B cell (primary cell): Measurements from ENCODE around the gene ASPHD2. TPM values are rescaled to one million over a fixed set of nuclear protein-coding genes. Genes with fewer than 3 reads are reported as not detected.

Experiments
- ATAC-seq: fragments of 200-7000 bp; cut with Tn5 transposase; one replicate; pipeline ENCODE4 v1.10.0; 2021; ENCODE audit warnings: low read depth, mild to moderate bottlenecking, moderate number of reproducible peaks, moderate library complexity
- CTCF ChIA-PET: fragments of 350-600 bp; sonication (Branson Sonifier 250); formaldehyde crosslinking; loops from one replicate; lab custom pipeline; 2021; ENCODE audit warnings: antibody characterized with exemption, inconsistent platforms; lab: Charles Lee
- POLR2A ChIA-PET: fragments of 350-600 bp; sonication (Branson Sonifier 250); formaldehyde crosslinking; loops from one replicate; lab custom pipeline; 2021; ENCODE audit warnings: antibody characterized with exemption; lab: Charles Lee
- DNase-seq: peaks from one replicate; pipeline ENCODE4 v3.0.0; 2013
- H2AFZ ChIP-seq: 2 replicates; pipeline ENCODE4 v1.6.1; 2012; ENCODE audit warnings: mild to moderate bottlenecking, low read depth, low read length; ENCODE audit not compliant: insufficient read depth, poor library complexity, severe bottlenecking
- H3K27ac ChIP-seq, 2 donors: 1 replicate in 1 of 2; 2 replicates in 1 of 2; pipeline ENCODE4 v1.5.1; 2012 to 2013; ENCODE audit warnings: low read length in 2 of 2, mild to moderate bottlenecking in 2 of 2, moderate library complexity in 1 of 2
- H3K27me3 ChIP-seq, 4 experiments: fragments of 200-600 bp in 1 of 4; sonication (generic) in 1 of 4; replicated peaks in 1 of 4; 1 replicate in 2 of 4; 2 replicates in 2 of 4; pipeline versions ENCODE4 v1.6.1 to v1.7.0; 2013 to 2016; ENCODE audit warnings: low read length in 3 of 4, mild to moderate bottlenecking in 2 of 4, mixed read lengths in 1 of 4, moderate library complexity in 1 of 4; ENCODE audit not compliant: insufficient read depth in 4 of 4, control insufficient read depth in 3 of 4; ENCODE audit errors: control extremely low read depth in 1 of 4
- H3K36me3 ChIP-seq, 2 experiments: replicated peaks in 1 of 2; 1 replicate in 1 of 2; 2 replicates in 1 of 2; pipeline versions ENCODE4 v1.6.1 to v1.7.1; 2013; ENCODE audit warnings: low read length in 1 of 2; ENCODE audit not compliant: insufficient read depth in 2 of 2, control insufficient read depth in 1 of 2; ENCODE audit errors: control extremely low read depth in 1 of 2, extremely low read depth in 1 of 2
- H3K4me1 ChIP-seq, 2 donors: fragments of 200-600 bp in 1 of 2; sonication (generic) in 1 of 2; 1 replicate in 1 of 2; 2 replicates in 1 of 2; pipeline versions ENCODE4 v1.5.1 to v1.6.1; 2013 to 2017; ENCODE audit warnings: low read length in 2 of 2; ENCODE audit not compliant: control insufficient read depth in 2 of 2, insufficient read depth in 2 of 2
- H3K4me2 ChIP-seq: replicated peaks from 2 replicates; pipeline ENCODE3; 2012; ENCODE audit warnings: mild to moderate bottlenecking, low read depth, low read length; ENCODE audit not compliant: poor library complexity, severe bottlenecking
- H3K4me3 ChIP-seq, 5 experiments: fragments of 200-600 bp in 1 of 5; sonication (generic) in 1 of 5; 1 replicate in 3 of 5; 2 replicates in 2 of 5; pipeline versions ENCODE4 v1.5.1 to v1.7.0; 2011 to 2016; ENCODE audit warnings: low read length in 4 of 5, mild to moderate bottlenecking in 4 of 5, low read depth in 2 of 5, control low read depth in 1 of 5, moderate library complexity in 1 of 5; ENCODE audit not compliant: insufficient read depth in 1 of 5; ENCODE audit errors: control extremely low read depth in 1 of 5, extremely low read depth in 1 of 5
- H3K79me2 ChIP-seq: fragments of 200-600 bp; sonication (generic); one replicate; pipeline ENCODE4 v1.6.0; 2016; ENCODE audit warnings: low read length; ENCODE audit not compliant: control insufficient read depth, insufficient read depth
- H3K9ac ChIP-seq: fragments of 200-600 bp; sonication (generic); 2 replicates; pipeline ENCODE4 v1.6.1; 2017; ENCODE audit warnings: mild to moderate bottlenecking, low read length, moderate library complexity
- H3K9me3 ChIP-seq, 3 donors: one replicate each; pipeline versions ENCODE4 v1.6.1 to v1.7.1; 2013; ENCODE audit warnings: low read length in 2 of 3; ENCODE audit not compliant: control insufficient read depth in 2 of 3, insufficient read depth in 1 of 3; ENCODE audit errors: control extremely low read depth in 1 of 3
- H4K20me1 ChIP-seq: 2 replicates; pipeline ENCODE4 v1.6.0; 2012; ENCODE audit warnings: mild to moderate bottlenecking, low read length; ENCODE audit not compliant: insufficient read depth, control insufficient read depth, poor library complexity, severe bottlenecking
- H3K27ac Mint-ChIP-seq: one replicate; pipeline ENCODE4 v1.8.0; 2021; ENCODE audit warnings: mixed read lengths
- H3K27me3 Mint-ChIP-seq: one replicate; pipeline ENCODE4 v1.8.0; 2021; ENCODE audit warnings: mixed read lengths
- H3K4me1 Mint-ChIP-seq: one replicate; pipeline ENCODE4 v1.8.0; 2021; ENCODE audit warnings: mixed read lengths
- H3K4me3 Mint-ChIP-seq: one replicate; pipeline ENCODE4 v1.8.0; 2021; ENCODE audit warnings: mixed read lengths
- H3K9me3 Mint-ChIP-seq: one replicate; pipeline ENCODE4 v1.8.0; 2022; ENCODE audit warnings: mixed read lengths; ENCODE audit not compliant: insufficient read depth
- CTCF ChIP-seq: fragments of 200-600 bp; IDR thresholded peaks from one replicate; pipeline ENCODE4 v1.8.0; 2022; ENCODE audit warnings: antibody characterized with exemption, mild to moderate bottlenecking
- EZH2 ChIP-seq: IDR thresholded peaks from 2 replicates; pipeline ENCODE4 v1.6.1; 2012; ENCODE audit warnings: borderline replicate concordance, low read depth, mild to moderate bottlenecking, moderate library complexity, low read length; ENCODE audit not compliant: insufficient read depth, poor library complexity, severe bottlenecking
- WGBS: methylation state at CpG from one replicate; pipeline ENCODE4 v1.1.5; 2013; ENCODE audit warnings: missing lambda C conversion rate; ENCODE audit not compliant: insufficient coverage; 5-methylcytosine and 5-hydroxymethylcytosine counted together
- intact Hi-C: fragments of 100-400 bp; cut with micrococcal nuclease; formaldehyde crosslinking; loops from one replicate; pipeline ENCODE4 v1.10.0; 2022
- polyA plus RNA-seq: library from polyadenylated mRNA; depleted of rRNA; stranded (reverse); fragments of >200 nt; gene quantifications from 2 replicates; pipeline ENCODE4 v1.2.3, GENCODE V29; 2012
- total RNA-seq, 2 donors: library from RNA; stranded (reverse); fragments of 120-200 nt in 1 of 2; gene quantifications; 1 replicate in 1 of 2; 2 replicates in 1 of 2; pipeline versions ENCODE4 v1.2.3 to v1.2.4, GENCODE V29; 2013 to 2022

ASPHD2 gene
- total and polyA plus RNA-seq, 2 donors (not counting 1 experiment from before 2014, with no cell fraction given) = 5.7 to 7.3 TPM

GRCh38 chr22:26470807-26471206 lies 41.7 kb downstream of the ASPHD2 start:
- Mint-ChIP-seq H3K4me1 (no peaks in the 10 kb centered on the region), H3K27ac (no peak overlapping the region), H3K27me3 (no peaks in the 10 kb centered on the region), H3K4me3 (no peak overlapping the region), H3K9me3 (no peaks in the 10 kb centered on the region)
- H3K9me3 ChIP-seq = no peaks in the 10 kb centered on the region
- no peak overlapping the region for H2AFZ ChIP-seq
- H3K79me2 ChIP-seq = peaks cover 38% of the 10 kb centered on the region
- H3K36me3 ChIP-seq = peaks cover 4 to 85% of the 10 kb centered on the region in 2 experiments
- H3K27me3 ChIP-seq = no peaks in the 10 kb centered on the region
- DNase-seq (no peak), ATAC-seq (no peak)
- no peaks in the 10 kb centered on the region for H4K20me1 ChIP-seq
- no peak overlapping the region for H3K4me2 ChIP-seq
- no peak overlapping the region for H3K27ac ChIP-seq
- H3K9ac ChIP-seq = no peak overlapping the region
- H3K4me1 ChIP-seq = no peaks in the 10 kb centered on the region
- H3K4me3 ChIP-seq = no peak overlapping the region
- ChIA-PET POLR2A (no interaction called here), CTCF (interaction anchor here (0.9 to 1.1 kb wide), 2 partner anchors 9 to 13 kb away, joined by 3 to 4 read pairs; partner anchors contain the start of genes HPS4 and SRRD)
- intact Hi-C loops = no loop called here
- WGBS = no CpG with 5 or more reads among the region's 2 CpGs
- TF ChIP-seq CTCF (no peak), EZH2 (no peak)

GRCh38 chr22:26471522-26471921 lies 42.5 kb downstream of the ASPHD2 start:
- Histone ChIP-seq H3K79me2 (peaks cover 44% of the 10 kb centered on the region), H3K4me2 (no peak overlapping the region), H3K4me3 (no peak overlapping the region), H3K4me1 (no peaks in the 10 kb centered on the region), H3K9me3 (no peaks in the 10 kb centered on the region), H3K27me3 (no peaks in the 10 kb centered on the region), H2AFZ (no peak overlapping the region), H3K27ac (no peak overlapping the region), H4K20me1 (no peaks in the 10 kb centered on the region), H3K36me3 (peaks cover 4 to 85% of the 10 kb centered on the region in 2 experiments), H3K9ac (no peak overlapping the region)
- ChIA-PET POLR2A (no interaction called here), CTCF (interaction anchor here (1.1 kb wide), 1 partner anchor 12 kb away, joined by 4 read pairs; the partner anchor contains the start of genes HPS4 and SRRD)
- TF ChIP-seq EZH2 (no peak), CTCF (no peak)
- H3K9me3 Mint-ChIP-seq = no peaks in the 10 kb centered on the region
- no peaks in the 10 kb centered on the region for H3K27me3 Mint-ChIP-seq
- intact Hi-C loops = no loop called here
- DNase-seq (no peak), ATAC-seq (no peak)
- H3K4me1 Mint-ChIP-seq = peaks cover under 1% of the 10 kb centered on the region
- WGBS = 100% methylated on average over 2 of the region's 5 CpGs
- no peak overlapping the region for H3K4me3 Mint-ChIP-seq
- H3K27ac Mint-ChIP-seq = no peak overlapping the region
